Activated naive CD8-positive, alpha-beta T cell treated with anti-CD3 and anti-CD28 coated beads, Interleukin-2, amount 50 U/mL, for 24 hours (primary cell): ENCODE data around the gene FRAS1.
"Not testable (repeated sequence)": the region's sequence is repeated elsewhere in the genome, so short reads cannot be mapped to it uniquely, and the experiment has no call there.

Source experiments
- ATAC-seq: fragments of 150-1000 bp; cut with Tn5 transposase; one replicate; pipeline ENCODE4 v1.10.0; 2021
- DNase-seq: peaks from one replicate; pipeline ENCODE4 v3.0.0; 2021
- H3K27ac Mint-ChIP-seq: one replicate; pipeline ENCODE4 v1.8.0; 2021; ENCODE audit warnings: mild to moderate bottlenecking, mixed read lengths
- H3K27me3 Mint-ChIP-seq: one replicate; pipeline ENCODE4 v1.8.0; 2021; ENCODE audit warnings: mixed read lengths
- H3K36me3 Mint-ChIP-seq: one replicate; pipeline ENCODE4 v1.8.0; 2021; ENCODE audit warnings: low read depth, mixed read lengths
- H3K4me1 Mint-ChIP-seq: one replicate; pipeline ENCODE4 v1.8.0; 2021; ENCODE audit warnings: mixed read lengths
- H3K4me3 Mint-ChIP-seq: one replicate; pipeline ENCODE4 v1.8.0; 2021; ENCODE audit warnings: mild to moderate bottlenecking, moderate library complexity, mixed read lengths
- H3K9me3 Mint-ChIP-seq: one replicate; pipeline ENCODE4 v1.8.0; 2021; ENCODE audit warnings: mixed read lengths

Gene FRAS1, protein sequence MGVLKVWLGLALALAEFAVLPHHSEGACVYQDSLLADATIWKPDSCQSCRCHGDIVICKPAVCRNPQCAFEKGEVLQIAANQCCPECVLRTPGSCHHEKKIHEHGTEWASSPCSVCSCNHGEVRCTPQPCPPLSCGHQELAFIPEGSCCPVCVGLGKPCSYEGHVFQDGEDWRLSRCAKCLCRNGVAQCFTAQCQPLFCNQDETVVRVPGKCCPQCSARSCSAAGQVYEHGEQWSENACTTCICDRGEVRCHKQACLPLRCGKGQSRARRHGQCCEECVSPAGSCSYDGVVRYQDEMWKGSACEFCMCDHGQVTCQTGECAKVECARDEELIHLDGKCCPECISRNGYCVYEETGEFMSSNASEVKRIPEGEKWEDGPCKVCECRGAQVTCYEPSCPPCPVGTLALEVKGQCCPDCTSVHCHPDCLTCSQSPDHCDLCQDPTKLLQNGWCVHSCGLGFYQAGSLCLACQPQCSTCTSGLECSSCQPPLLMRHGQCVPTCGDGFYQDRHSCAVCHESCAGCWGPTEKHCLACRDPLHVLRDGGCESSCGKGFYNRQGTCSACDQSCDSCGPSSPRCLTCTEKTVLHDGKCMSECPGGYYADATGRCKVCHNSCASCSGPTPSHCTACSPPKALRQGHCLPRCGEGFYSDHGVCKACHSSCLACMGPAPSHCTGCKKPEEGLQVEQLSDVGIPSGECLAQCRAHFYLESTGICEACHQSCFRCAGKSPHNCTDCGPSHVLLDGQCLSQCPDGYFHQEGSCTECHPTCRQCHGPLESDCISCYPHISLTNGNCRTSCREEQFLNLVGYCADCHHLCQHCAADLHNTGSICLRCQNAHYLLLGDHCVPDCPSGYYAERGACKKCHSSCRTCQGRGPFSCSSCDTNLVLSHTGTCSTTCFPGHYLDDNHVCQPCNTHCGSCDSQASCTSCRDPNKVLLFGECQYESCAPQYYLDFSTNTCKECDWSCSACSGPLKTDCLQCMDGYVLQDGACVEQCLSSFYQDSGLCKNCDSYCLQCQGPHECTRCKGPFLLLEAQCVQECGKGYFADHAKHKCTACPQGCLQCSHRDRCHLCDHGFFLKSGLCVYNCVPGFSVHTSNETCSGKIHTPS (N-terminal part only)

DNA sequence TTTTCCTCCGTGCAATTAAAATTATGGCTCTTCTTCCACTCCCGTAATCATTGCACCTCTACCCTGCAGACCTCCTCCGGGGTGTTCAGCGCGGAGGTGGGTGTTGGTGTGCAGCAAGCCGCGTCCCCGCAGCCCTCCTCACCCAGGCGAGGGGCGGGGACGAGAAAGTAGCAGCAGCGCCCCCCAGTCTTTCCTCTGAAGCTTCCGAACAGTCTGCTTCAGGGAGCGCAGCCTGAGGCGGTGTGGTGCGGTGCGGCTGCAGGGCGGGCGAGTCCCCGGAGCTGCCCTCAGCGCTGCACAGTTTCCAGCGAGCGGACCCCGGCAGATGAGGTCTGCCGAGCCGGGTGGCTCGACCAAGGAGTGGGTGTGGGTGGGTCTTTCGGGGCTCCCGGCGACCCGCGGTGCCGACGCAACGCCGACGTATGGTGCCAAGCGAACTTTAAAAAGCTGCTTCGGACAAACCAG, at the start of gene FRAS1:
Gene FRAS1 (plus strand): TSS at position 189 of the 465 bp plus-strand sequence. CDS start 687 bp downstream, outside the sequence.
- H3K27me3 Mint-ChIP-seq, result peaks cover 64% of the 10 kb centered on the region
- peak within 1 kb of the TSS; percentile 81 for H3K4me3 Mint-ChIP-seq
- H3K4me1 Mint-ChIP-seq, result peaks cover 31% of the 10 kb centered on the region
- H3K27ac Mint-ChIP-seq, result peak within 1 kb of the TSS; percentile 60
- H3K9me3 Mint-ChIP-seq, result no peaks in the 10 kb centered on the region
- ATAC-seq, result peak; percentile 29
- peak; percentile 21 for DNase-seq
- H3K36me3 Mint-ChIP-seq, result no peaks in the 10 kb centered on the region

DNA sequence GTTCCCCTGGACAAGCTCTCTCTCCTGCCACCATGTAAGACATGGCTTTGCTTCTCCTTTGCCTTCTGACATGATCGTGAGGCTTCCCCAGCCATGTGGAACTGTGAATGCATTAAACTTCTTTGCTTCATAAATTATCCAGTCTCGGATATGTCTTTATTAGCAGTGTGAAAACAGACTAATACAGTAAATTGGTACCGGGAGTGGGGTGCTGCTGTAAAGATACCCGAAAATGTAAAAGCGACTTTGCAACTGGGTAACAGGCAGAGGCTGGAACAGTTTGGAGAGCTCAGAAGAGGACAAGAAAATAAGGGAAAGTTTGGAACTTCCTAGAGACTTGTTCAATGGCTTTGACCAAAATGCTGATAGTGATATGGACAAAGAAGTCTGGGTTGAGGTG, 46.1 kb upstream of the FRAS1 start:
- H3K27ac Mint-ChIP-seq, H3K4me3 Mint-ChIP-seq, H3K4me1 Mint-ChIP-seq, DNase-seq, ATAC-seq, H3K27me3 Mint-ChIP-seq, H3K36me3 Mint-ChIP-seq: not testable (repeated sequence)
- H3K9me3 Mint-ChIP-seq, result peaks cover 12% of the 10 kb centered on the region

DNA sequence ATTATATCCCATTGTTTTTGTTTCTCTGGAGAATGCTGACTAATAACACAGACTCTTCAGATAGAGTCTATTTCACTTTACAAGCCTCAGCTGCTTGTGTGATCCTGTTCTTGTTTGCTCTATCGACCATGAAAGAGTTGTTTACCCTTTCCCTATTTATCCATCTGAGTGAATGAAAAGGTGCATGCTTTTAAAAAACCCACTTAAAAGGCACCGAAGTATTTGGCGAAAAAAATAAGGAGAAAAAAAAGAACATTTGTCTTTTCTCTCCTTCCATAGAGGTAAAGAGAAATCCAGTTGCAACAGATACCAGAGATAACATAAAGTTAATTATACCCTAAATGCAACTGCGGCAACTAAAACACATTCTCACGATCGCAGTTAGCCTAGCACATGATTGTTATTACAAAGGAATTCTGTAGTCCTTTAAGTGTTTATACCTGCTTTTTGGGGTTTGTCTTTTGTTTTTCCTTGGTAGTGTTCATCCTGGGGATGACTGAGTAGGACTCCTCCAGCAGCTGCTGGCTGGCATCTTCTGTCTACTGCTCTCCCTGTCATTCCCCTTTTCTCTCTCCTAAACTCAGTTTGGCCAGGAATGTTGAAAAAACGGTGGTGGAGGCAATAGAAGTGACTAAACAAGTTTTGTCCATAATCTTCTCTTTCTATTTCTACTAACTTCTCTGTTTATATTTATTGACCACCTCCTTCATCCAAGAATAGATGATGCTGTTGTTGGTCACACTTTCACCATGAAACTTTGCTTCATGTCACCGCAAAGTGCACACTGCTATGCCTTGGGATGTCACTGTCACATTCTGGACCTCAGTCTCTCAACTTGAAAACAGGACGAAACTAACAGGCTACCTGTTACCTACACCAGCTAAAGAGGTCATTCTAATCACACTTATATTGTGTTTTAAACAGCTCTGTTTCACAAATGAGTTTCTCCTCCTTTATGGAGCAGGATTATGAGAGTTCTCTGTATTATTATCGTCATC, 41.9 kb upstream of the FRAS1 start:
- no peaks in the 10 kb centered on the region for H3K4me1 Mint-ChIP-seq
- H3K27ac Mint-ChIP-seq, result no peak overlapping the region
- ATAC-seq (no peak), DNase-seq (no peak)
- no peaks in the 10 kb centered on the region for H3K36me3 Mint-ChIP-seq
- H3K27me3 Mint-ChIP-seq, result no peaks in the 10 kb centered on the region
- H3K4me3 Mint-ChIP-seq, result no peak overlapping the region
- peaks cover 8% of the 10 kb centered on the region for H3K9me3 Mint-ChIP-seq

DNA sequence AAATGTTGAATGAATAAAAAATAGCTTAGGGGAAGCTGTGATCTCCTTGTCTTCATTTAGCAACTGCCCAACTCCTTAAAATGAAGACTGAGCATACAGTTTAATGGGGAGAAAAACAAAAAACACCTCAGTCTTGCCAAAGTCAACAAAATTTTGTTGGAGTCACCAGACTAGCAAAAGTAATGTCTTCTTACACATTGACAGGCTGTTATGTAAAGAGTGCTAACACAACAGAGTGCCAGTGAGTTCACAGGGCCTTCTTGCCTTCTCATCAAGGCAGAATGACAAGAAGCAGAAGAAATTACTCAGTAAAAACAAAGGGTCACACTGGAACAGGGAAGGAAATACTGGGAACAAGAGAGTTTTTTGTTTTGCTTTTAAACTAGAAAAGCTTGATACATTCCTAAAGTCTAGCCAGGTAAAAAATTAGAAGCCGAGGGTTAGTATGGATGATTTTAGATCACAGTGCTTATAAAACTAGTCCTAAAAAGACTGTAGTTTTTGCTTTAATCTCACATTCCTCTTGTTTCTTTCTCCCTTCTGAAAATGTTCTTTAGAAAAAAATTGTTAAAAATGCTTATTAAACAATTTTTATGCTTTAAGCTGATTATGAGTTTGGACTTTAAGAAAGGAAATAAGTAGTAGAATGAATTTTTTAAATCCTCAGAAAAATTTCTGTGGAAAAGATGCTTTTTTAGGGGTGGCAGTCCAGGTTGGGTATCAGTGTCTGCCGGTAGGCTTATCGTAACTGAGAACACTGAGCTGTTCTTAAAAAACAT, 38.7 kb upstream of the FRAS1 start:
- DNase-seq (no peak), ATAC-seq (no peak)
- no peaks in the 10 kb centered on the region for H3K36me3 Mint-ChIP-seq
- no peak overlapping the region for H3K4me3 Mint-ChIP-seq
- H3K4me1 Mint-ChIP-seq, result no peaks in the 10 kb centered on the region
- H3K9me3 Mint-ChIP-seq, result no peaks in the 10 kb centered on the region
- H3K27ac Mint-ChIP-seq, result no peak overlapping the region
- H3K27me3 Mint-ChIP-seq, result no peaks in the 10 kb centered on the region

DNA sequence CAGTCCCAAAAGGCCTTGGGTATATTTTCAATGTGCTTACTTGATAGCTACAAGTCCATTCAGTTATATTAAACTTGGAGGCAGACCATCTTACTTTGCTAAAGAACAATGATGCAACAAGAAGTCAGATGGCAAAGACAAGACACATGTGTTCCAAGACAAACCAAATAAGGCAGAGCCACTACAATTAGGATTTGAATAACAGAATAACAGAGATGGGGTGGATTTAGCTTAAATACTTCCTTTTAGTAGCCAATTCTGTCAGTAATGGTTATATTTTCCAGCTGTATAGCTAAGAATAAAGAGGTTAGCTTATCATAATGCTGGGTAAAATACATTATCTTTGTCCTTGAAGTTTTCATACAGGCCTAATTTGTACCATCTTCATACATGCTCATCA, 37.7 kb upstream of the FRAS1 start:
- no peaks in the 10 kb centered on the region for H3K27me3 Mint-ChIP-seq
- ATAC-seq (no peak), DNase-seq (no peak)
- no peak overlapping the region for H3K4me3 Mint-ChIP-seq
- no peaks in the 10 kb centered on the region for H3K36me3 Mint-ChIP-seq
- no peak overlapping the region for H3K27ac Mint-ChIP-seq
- no peaks in the 10 kb centered on the region for H3K4me1 Mint-ChIP-seq
- H3K9me3 Mint-ChIP-seq, result no peaks in the 10 kb centered on the region

DNA sequence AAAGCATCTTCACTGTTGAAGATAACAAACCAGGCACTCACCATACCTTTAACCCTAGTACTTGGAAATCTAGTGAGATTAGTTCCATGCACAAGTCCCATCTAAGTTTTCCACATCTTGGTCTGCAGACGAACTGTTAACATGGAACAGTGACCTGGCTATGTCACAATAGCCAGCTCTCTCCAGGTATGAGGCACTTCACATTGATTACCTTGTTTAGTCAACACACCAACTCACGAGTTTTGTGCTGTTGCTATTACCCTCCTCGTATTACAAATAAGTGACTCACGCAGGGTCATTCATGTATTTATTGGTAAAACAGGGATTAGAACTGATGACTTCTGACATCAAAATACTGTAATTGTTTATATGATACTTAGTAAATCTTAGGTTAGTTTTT, 36.4 kb upstream of the FRAS1 start:
- no peaks in the 10 kb centered on the region for H3K27me3 Mint-ChIP-seq
- H3K4me3 Mint-ChIP-seq, result no peak overlapping the region
- H3K4me1 Mint-ChIP-seq, result no peaks in the 10 kb centered on the region
- no peaks in the 10 kb centered on the region for H3K36me3 Mint-ChIP-seq
- H3K27ac Mint-ChIP-seq, result no peak overlapping the region
- DNase-seq, result no peak
- H3K9me3 Mint-ChIP-seq, result no peaks in the 10 kb centered on the region
- no peak for ATAC-seq

DNA sequence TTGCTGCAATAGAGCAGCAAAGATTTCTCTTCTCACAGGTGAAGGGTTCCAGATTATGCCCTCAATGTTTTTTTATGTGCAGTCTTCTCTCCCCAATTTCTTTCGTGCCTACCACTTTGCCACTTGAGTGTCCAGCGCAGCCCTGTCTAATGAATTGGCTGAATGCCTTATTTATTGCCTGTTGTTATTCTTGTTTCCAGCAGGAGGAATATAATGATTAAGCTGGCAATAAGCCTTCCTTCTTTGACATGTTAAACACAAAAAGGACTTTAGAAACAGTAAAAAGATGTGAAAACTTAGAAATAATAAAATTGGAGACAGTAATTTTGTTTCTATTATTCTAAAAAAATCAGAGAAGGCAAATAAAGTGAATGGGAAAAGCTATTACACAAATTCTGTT, 34.6 kb upstream of the FRAS1 start:
- H3K4me3 Mint-ChIP-seq, result no peak overlapping the region
- no peaks in the 10 kb centered on the region for H3K36me3 Mint-ChIP-seq
- H3K27me3 Mint-ChIP-seq, result no peaks in the 10 kb centered on the region
- H3K4me1 Mint-ChIP-seq, result no peaks in the 10 kb centered on the region
- H3K9me3 Mint-ChIP-seq, result no peaks in the 10 kb centered on the region
- H3K27ac Mint-ChIP-seq, result no peak overlapping the region
- DNase-seq (no peak), ATAC-seq (no peak)

DNA sequence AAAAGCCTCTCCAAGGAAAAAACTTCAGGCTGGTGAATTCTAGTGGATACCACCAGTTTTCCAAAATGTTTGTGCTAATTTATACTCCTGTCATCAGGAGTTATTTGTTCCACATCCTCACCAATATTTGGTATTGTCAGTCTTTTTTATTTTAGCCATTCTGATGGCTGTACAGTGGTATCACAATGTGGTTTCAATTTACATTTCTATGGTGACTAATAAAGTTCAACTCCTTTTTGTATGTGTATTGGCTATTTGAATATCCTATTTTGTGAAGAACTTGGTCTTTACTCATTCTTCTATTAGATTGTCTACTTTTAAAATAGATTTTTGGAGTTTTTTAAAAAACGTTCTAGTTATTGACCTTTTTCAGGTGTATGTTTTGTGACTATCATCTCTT, 33.0 kb upstream of the FRAS1 start:
- H3K4me1 Mint-ChIP-seq, result no peaks in the 10 kb centered on the region
- no peak overlapping the region for H3K27ac Mint-ChIP-seq
- H3K36me3 Mint-ChIP-seq, result no peaks in the 10 kb centered on the region
- ATAC-seq (no peak), DNase-seq (no peak)
- no peak overlapping the region for H3K4me3 Mint-ChIP-seq
- no peaks in the 10 kb centered on the region for H3K9me3 Mint-ChIP-seq
- peaks cover 3% of the 10 kb centered on the region for H3K27me3 Mint-ChIP-seq

DNA sequence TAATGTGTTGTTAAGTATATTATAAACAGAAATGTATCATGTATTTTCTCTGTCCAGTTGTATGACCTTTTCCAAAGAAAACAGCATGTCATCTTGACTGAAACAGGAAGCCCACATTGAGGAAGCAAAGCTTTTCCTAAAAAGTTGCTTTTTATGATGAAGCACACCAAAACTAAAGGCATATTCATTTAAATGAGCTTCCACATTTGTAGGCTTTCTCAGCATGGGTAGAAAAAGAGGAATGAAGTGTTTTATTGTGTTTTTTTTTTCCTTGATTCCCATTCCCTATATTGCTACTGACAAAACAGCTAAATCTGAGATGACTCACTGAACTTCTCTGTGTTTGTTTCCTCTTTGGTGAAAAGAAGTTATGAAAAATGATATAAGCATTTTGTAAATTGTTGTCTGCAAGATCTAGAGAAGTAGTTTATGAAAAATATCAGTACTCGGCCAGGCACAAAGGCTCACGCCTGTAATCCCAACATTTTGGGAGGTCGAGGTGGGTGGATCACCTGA, 32.5 kb upstream of the FRAS1 start:
- H3K36me3 Mint-ChIP-seq, result no peaks in the 10 kb centered on the region
- H3K4me1 Mint-ChIP-seq, result no peaks in the 10 kb centered on the region
- no peak overlapping the region for H3K27ac Mint-ChIP-seq
- ATAC-seq, result no peak
- H3K27me3 Mint-ChIP-seq, result peaks cover 3% of the 10 kb centered on the region
- no peak for DNase-seq
- H3K9me3 Mint-ChIP-seq, result no peaks in the 10 kb centered on the region
- no peak overlapping the region for H3K4me3 Mint-ChIP-seq

DNA sequence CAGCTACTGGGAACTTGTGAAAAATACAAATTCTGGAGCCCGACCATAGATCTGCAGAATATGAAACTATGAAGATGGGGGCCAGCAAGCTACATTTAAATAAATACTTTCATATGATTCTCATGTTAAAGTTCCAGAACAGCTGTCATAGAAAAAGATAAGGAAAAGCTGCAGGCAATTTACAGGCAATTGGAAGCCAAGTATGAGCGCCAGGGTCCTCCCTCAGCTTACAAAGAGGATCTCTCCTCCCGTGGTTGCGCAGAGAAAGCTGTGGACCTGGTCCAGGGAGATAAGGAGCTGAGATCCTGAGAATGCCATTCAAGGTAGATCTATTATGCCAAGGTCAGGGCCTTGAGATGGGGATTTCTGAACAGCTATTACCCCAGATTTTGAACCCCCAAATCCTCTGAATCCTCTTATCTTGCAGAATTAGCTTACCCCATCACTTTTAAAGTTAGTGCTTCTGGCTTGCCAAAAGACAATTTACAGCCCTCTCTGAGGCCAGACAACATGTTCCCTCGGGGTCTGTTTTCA, 25.6 kb upstream of the FRAS1 start:
- DNase-seq (no peak), ATAC-seq (no peak)
- Mint-ChIP-seq H3K27ac (no peak overlapping the region), H3K4me3 (no peak overlapping the region), H3K36me3 (no peaks in the 10 kb centered on the region), H3K4me1 (no peaks in the 10 kb centered on the region), H3K27me3 (peaks cover 6% of the 10 kb centered on the region), H3K9me3 (no peaks in the 10 kb centered on the region)

DNA sequence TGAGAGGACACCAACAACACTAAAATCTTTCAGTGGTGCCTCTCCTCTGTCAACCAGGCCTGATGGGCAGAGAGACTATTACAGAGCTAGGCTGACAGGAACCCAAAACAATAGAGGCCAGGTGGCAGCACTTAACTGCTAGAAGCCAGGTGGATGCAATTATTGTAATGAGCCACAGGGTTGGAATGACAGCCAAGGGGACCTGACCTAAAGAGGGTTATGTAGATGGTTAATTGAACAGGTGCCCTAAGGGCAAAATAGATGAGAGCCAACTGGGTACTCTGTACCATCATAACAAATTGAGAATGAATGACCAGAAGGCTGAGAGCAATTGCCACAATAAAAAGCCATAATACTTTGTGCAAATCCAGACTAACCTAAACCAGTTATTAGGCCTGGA, 24.7 kb upstream of the FRAS1 start:
- Mint-ChIP-seq H3K9me3 (no peaks in the 10 kb centered on the region), H3K36me3 (no peaks in the 10 kb centered on the region), H3K4me1 (no peaks in the 10 kb centered on the region), H3K4me3 (no peak overlapping the region), H3K27me3 (peaks cover 6% of the 10 kb centered on the region), H3K27ac (no peak overlapping the region)
- no peak for DNase-seq
- no peak for ATAC-seq

DNA sequence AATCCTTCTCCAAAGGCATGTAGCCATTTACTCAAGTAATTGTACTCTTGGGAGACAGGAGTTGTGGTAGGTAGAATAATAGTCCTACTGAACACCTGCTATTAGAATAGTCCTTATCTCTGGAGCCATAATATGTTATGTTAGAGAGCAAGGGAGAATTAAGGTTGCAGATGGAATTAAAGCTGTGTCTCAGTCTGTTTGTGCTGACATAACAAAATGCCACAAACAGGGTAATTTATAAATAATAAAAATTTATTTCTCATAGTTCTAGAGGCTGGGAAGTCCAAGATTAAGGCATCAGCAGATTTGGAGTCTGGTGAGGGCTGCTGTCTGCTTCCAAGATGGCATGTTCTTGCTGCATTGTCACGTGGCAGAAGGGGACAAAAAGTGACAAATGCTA, 24.2 kb upstream of the FRAS1 start:
- no peak overlapping the region for H3K4me3 Mint-ChIP-seq
- ATAC-seq (no peak), DNase-seq (no peak)
- no peak overlapping the region for H3K27ac Mint-ChIP-seq
- H3K36me3 Mint-ChIP-seq, result no peaks in the 10 kb centered on the region
- no peaks in the 10 kb centered on the region for H3K4me1 Mint-ChIP-seq
- H3K27me3 Mint-ChIP-seq, result peaks cover 6% of the 10 kb centered on the region
- no peaks in the 10 kb centered on the region for H3K9me3 Mint-ChIP-seq

DNA sequence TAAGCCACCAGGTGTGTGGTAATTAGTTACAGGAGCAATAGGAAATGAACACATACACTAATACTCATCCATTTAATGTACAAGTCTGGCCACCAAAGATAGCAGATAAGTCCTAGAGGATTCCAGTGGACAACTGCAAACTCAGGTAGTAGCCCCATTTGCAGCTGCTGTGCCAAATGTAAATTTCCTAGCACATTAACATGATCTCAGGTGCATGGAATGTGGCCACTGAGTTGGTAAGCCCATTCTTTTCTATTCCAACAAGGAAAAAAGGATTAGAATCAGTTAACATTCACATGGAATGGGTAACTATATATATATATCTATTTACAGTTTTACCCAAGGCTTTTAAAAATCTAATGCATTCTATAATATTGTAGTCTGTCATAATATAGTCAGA, 23.3 kb upstream of the FRAS1 start:
- H3K27ac Mint-ChIP-seq, result no peak overlapping the region
- no peak for DNase-seq
- H3K36me3 Mint-ChIP-seq, result no peaks in the 10 kb centered on the region
- no peak overlapping the region for H3K4me3 Mint-ChIP-seq
- no peaks in the 10 kb centered on the region for H3K4me1 Mint-ChIP-seq
- no peaks in the 10 kb centered on the region for H3K9me3 Mint-ChIP-seq
- H3K27me3 Mint-ChIP-seq, result peaks cover 4% of the 10 kb centered on the region
- ATAC-seq, result no peak
